ENCODE data around the gene RSPH10B2.
"Not testable (repeated sequence)": the region's sequence is repeated elsewhere in the genome, so short reads cannot be mapped to it uniquely, and the experiment has no call there.

RSPH10B2 gene

DNA sequence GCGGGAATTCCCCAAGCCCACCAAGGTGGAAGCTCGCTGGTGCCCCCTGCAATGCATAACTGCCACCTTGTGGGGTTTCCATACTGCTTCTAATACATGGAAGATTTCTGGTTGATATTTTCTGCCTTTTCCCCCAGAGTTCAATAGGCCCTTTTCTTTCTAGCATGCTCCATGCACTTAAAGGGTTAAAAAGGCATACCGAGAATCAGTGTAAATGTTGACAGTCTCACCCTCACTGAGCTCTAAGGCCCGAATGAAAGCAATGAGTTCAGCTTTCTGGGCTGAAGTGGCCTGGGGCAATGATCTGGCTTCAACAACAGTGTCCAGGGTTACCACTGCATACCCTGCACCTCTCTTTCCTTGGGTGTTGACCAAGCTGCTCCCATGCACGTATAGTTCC, 89.2 kb downstream of the RSPH10B2 start:
- not testable (repeated sequence) for DNase-seq (ENCODE audit: low spot score)

DNA sequence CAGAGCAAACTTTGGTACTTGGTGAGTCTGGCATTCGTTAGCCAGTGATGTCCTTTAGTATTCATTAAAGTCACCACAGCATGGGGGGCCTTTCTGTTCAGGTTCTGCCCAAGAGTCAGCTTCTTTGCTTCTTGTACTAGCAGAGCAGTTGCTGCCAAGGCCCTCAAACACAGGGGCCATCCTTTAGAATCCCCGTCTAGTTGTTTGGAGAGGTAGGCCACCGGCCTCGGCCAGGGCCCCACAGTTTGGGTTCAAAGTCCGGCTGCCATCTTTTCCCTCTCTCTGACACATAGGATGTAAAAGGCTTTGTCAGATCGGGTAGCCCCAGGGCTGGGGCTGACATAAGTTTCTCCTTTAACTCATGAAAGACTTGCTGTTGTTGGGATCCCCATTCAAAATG, 89.8 kb downstream of the RSPH10B2 start:
- DNase-seq (ENCODE audit: low spot score), result not testable (repeated sequence)

- DNase-seq (ENCODE audit: low spot score), result not testable (repeated sequence)
Measured at GRCh38 chr7:6845971-6846449, 92.1 kb downstream of the RSPH10B2 start.

DNA sequence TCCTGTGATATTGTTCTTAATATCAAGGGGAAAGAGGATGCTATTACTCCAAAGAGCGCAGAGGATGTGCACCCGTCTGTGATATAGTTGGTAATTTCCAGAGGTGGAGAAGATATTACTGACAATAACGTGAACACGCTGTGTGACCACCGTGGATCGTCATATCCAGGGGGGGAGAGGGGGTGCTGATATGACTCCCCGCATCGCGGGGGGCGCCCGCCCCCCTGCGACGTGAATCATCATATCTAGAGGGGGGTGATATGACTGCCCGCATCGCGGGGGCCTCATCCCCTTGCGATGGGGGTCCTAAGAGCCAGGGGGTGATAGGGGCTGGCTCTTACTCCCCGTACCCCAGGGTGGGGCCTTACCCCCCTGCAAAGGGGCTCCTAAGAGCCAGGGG, 93.8 kb downstream of the RSPH10B2 start:
- not testable (repeated sequence) for DNase-seq (ENCODE audit: low spot score)
